AG09309 (cell line): ENCODE measurements around the gene DDX3X.
"Not testable (repeated sequence)": the region's sequence is repeated elsewhere in the genome, so short reads cannot be mapped to it uniquely, and the experiment has no call there.

Source experiments
- DNase-seq: peaks from one replicate; pipeline ENCODE4 v3.0.0-alpha.2; 2010; ENCODE audit warnings: low read depth
- H3K4me3 ChIP-seq: 2 replicates; pipeline ENCODE4 v1.5.1; 2011; ENCODE audit warnings: mild to moderate bottlenecking, low read depth, low read length, moderate library complexity; ENCODE audit not compliant: control insufficient read depth
- TF ChIP-seq, protein P1 (sequence below): IDR thresholded peaks from 2 replicates; pipeline ENCODE4 v1.5.1; 2011; ENCODE audit warnings: mild to moderate bottlenecking, low read depth, low read length, inconsistent platforms; ENCODE audit not compliant: insufficient read depth, control insufficient read depth; ENCODE audit errors: missing control alignments

Gene DDX3X

DNA sequence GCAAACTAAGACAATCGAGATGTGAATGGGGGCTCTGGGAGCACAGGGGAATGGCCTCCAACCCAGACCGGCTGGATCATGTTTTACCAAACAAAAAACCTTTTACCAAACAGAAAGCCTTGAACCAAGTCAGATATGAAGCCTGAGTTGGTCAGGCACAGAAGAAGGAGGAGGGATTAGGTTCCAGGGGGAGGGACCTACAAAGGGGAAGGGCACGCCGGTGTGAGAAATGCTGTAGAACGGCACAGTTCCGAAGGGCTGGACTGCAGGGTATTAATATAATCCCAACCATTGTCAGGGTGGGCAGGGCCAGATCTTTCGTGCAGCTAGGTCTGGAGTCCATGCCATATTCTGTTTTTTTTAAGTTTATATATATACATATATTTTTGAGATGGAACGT lies 60.3 kb downstream of the DDX3X start:
- H3K4me3 ChIP-seq: no peak overlapping the region
- no peak for DNase-seq
- TF ChIP-seq, protein P1, sequence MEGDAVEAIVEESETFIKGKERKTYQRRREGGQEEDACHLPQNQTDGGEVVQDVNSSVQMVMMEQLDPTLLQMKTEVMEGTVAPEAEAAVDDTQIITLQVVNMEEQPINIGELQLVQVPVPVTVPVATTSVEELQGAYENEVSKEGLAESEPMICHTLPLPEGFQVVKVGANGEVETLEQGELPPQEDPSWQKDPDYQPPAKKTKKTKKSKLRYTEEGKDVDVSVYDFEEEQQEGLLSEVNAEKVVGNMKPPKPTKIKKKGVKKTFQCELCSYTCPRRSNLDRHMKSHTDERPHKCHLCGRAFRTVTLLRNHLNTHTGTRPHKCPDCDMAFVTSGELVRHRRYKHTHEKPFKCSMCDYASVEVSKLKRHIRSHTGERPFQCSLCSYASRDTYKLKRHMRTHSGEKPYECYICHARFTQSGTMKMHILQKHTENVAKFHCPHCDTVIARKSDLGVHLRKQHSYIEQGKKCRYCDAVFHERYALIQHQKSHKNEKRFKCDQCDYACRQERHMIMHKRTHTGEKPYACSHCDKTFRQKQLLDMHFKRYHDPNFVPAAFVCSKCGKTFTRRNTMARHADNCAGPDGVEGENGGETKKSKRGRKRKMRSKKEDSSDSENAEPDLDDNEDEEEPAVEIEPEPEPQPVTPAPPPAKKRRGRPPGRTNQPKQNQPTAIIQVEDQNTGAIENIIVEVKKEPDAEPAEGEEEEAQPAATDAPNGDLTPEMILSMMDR: no peak

DNA sequence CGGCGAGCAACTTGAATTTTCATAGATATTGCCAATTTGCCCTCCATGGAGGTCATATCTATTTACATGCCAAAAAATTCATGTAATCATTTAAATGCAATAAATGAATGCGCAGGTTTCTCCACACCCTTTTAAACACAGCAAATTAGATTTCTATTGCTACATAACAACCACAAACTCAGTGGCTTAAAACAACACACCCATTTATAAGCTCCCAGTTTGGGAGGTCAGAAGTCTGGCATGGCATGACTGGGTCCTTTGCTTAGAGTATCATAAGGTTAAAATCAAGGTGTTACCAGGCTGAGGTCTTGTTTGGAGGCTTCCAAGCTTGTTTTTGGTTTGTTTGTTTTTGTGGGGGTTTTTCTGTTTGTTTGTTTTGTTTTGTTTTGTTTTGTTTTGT lies 63.3 kb downstream of the DDX3X start:
- TF ChIP-seq, protein P1: no peak
- no peak overlapping the region for H3K4me3 ChIP-seq
- DNase-seq: no peak

DNA sequence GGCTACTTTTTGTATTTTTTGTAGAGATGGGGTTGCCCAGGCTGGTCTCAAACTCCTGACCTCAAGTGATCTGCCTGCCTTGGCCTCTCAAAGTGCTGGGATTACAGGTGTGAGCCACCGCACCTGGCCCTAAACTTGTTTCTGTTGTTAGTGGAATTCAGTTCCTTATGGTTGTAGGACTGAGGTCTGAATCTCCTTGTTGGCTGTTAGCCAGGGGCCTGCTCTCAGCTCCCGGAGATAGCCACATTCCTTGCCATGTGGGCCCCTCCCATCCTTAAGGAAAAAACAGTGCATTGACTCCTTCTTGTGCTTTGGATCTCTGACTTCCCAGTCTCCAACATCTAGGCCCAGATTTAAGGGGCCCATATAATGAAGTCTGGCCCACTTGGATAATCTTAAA lies 63.8 kb downstream of the DDX3X start:
- DNase-seq: no peak
- TF ChIP-seq, protein P1: no peak

DNA sequence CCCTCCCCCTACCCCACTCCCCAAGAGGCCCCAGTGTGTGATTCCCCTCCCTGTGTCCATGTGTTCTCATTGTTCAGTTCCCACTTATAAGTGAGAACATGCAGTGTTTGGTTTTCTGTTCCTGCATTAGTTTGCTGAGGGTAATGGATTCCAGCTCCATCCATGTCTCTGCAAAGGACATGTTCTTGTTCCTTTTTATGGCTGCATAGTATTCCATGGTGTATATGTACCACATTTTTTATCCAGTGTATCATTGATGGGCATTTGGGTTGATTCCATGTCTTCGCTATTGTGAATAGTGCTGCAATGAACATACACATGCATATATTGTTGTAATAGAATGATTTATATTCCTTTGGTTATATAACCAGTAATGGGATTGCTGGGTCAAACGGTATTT lies 68.6 kb downstream of the DDX3X start:
- H3K4me3 ChIP-seq, DNase-seq: not testable (repeated sequence)

More for the DNA sequence above, 63.8 kb downstream of the DDX3X start:
- H3K4me3 ChIP-seq: no peak overlapping the region

DNA sequence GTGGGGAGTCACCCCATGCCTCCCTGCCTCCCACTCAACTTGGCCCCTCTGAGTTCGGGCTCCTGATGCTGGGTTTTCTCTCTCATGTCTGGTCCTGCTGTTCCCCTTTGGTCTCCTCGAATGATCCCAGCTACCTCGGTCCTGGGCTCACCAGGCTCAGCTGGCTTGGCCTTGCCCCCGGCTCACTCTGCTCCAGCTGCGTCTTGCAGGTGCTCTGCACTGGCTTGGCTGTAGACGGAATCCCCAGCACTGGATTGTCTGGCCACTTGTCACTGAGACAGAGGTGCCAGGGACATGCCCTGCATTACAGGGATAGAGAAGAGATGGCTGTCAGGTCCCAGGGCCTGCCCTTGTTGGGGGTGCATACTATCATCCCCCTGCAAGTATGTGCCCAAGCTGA lies 71.6 kb downstream of the DDX3X start:
- TF ChIP-seq, protein P1: no peak
- H3K4me3 ChIP-seq: no peak overlapping the region
- DNase-seq: no peak

DNA sequence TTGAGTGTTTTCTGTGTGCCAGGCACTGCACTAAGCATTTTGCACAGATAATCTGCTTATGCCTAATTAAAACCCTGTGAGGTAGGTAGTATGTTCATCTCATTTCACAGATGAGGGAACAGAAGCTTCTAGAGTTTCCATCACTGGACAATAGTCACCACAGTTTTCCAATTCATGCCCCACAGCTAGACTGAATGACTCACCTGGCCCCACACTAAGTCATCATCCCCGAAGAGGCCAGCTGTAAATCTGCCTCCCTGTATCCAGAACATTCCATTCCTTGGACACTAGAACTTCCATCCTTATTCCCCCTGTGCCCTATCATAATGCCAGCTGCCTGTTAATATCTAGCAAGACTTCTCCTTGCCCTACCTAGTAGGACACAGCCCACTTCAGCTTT lies 72.2 kb downstream of the DDX3X start:
- no peak overlapping the region for H3K4me3 ChIP-seq
- DNase-seq: no peak
- TF ChIP-seq, protein P1: no peak

DNA sequence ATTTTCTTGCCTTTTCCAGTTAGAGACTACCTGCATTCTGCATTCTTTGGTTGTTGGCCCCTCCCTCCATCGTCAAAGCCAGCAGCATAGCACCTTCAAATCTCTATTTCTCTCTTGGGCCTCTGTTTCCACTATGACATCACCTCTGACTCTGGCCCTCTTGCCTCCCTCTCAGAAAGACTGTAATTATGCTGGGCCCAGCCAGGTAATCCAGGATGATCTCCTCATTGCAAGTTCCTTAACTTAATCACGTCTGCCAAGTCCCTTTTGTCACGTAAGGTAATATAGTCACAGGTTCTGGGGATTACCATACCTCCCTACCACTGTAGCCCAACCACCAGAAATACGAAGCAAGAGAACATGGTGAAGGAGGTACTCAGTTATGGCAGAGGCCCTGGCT lies 73.9 kb downstream of the DDX3X start:
- TF ChIP-seq, protein P1: no peak
- H3K4me3 ChIP-seq: no peak overlapping the region
- DNase-seq: no peak
